Measurements from ENCODE around the gene UNC5C.
"Not testable (repeated sequence)": the region's sequence is repeated elsewhere in the genome, so short reads cannot be mapped to it uniquely, and the experiment has no call there.

The UNC5C gene

DNA sequence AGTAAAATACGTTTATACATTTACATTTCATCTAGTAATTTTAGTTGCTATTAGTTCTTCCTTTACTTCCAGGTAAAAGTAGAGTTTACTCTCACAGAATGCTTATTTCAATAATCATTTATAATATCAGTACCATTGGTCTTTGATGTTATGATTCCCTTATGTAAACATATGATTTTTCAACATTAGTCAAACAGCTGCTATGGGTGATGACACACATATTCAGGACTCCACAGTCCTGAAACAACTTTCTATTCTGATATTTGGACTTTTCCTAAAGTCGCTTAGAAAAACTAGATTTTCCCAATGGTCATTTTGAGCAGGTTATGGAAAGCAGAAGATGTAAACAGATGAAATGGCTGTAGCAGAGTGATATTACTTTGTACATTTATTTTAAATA lies 369.8 kb downstream of the UNC5C start:
- no peak for DNase-seq (ENCODE audit: low read depth)

- not testable (repeated sequence) for DNase-seq (ENCODE audit: low read depth)
Observed at GRCh38 chr4:95171377-95171776, 377.4 kb downstream of the UNC5C start.

DNA sequence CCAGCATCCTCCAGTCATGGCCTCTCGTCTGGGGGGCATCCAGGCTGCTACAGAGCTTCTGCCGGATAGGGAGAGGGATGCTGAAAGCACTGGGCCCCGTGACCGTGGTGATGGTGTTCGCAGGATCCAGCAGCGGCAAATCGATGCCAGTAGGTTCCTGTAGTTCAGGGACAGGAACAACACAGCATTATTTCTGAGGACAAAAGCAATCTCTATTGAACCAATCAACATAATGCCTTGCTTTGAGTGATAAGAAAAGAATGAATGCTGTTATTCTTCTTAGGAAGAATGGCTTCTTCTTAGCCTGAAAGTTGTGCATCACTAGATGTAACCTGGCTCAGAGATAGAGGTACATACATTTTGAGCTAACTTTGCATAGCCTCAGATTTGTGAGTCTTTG lies 378.6 kb downstream of the UNC5C start:
- no peak for DNase-seq (ENCODE audit: low read depth)

- DNase-seq (ENCODE audit: low read depth): no peak
Observed at GRCh38 chr4:95167805-95168204, 381.0 kb downstream of the UNC5C start.

- DNase-seq (ENCODE audit: low read depth): no peak
Observed at GRCh38 chr4:95165926-95166524, 382.7 kb downstream of the UNC5C start.

- DNase-seq (ENCODE audit: low read depth): no peak
Observed at GRCh38 chr4:95162867-95163266, 385.9 kb downstream of the UNC5C start.

DNA sequence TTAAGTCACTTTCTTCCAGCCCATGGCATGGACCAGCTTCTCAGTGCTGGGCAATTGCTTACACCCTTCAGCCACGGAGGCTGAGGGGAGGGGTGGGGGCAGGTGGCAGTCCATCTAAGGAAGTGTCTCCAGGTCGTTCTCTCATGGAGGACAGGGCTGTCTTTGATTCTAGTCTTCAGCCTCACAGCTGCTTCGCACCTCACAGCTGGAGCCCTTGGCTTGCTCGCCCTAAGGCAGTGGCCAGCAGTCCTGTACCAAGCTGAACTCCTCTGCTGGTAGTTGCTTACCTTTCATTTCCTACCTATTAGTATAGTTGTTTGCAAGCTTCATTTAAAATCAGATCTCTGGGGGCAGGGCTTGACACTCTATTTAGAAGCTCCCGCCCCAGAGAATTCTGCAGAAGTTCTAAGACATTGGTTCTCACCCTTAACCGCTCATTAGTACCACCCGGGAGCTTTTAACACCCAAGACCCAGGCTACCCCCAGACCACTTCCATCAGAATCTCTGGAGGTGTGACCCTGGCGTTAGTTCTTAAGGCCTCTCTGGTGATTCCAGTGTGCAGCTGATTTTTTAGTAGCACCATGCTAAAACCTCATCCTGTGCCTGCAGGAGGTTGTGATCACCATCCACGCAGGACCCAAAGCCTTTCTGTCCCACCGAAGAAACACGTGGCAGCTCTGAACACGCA lies 386.8 kb downstream of the UNC5C start:
- no peak for DNase-seq (ENCODE audit: low read depth)

- DNase-seq (ENCODE audit: low read depth): no peak
Observed at GRCh38 chr4:95159384-95159783, 389.4 kb downstream of the UNC5C start.

GRCh38 chr4:95158626-95159025 lies 390.1 kb downstream of the UNC5C start:
- no peak for DNase-seq (ENCODE audit: low read depth)

DNA sequence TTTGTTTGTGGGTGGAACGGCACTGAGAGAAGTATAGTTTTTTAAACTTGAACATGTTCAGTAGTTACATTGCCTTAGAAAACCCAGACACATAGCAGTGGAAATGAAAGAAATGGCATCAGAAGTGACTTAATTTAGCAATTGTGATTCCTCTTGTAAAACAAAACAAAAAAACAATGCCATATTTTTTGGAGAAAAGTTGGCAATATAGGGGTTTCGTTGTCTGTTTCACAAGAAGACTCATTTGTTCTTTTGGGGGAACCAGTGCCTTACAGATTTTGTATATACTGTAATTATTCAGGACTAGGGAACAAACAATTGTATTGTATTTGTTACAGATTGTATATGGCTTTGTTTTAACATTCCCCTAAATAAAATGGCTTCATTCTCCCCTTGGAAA lies 390.7 kb downstream of the UNC5C start:
- DNase-seq (ENCODE audit: low read depth): no peak

DNA sequence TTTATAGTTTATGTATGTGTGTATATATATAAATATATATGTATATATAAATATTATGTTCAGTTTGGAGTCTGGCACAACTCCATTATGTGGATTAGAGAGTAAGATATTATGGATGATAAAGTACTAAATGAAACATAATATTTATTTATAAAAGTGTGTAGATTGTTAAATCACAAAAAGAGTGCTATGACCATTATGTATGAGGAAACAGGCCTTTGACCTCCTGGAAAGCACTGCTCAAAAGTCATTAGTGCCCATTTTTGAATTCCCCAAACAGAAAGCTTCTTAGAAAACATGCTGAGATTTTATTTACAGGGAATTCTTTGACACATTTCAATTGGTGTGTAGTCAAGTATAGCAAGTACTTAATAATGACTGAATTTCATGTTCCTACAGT lies 391.2 kb downstream of the UNC5C start:
- DNase-seq (ENCODE audit: low read depth): no peak

DNA sequence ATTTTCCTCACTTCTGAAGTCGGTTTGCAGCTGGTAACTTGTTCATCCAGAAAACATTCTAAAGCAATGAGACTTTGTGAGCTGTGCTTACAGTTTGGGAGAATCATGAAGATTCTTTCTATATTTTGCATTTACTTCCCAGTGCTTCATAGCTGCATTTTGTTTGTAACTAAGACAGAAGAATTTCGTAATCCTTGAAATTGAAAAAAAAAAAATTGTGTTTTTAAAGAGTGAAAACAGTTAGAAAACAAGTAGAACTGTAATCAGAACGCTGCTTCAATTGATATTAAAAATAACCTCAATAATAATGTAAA lies 392.4 kb downstream of the UNC5C start:
- no peak for DNase-seq (ENCODE audit: low read depth)

GRCh38 chr4:95155759-95156451 lies 392.9 kb downstream of the UNC5C start:
- no peak for DNase-seq (ENCODE audit: low read depth)

GRCh38 chr4:95153182-95153581 lies 395.6 kb downstream of the UNC5C start:
- no peak for DNase-seq (ENCODE audit: low read depth)

GRCh38 chr4:95151255-95151654 lies 397.5 kb downstream of the UNC5C start:
- no peak for DNase-seq (ENCODE audit: low read depth)

GRCh38 chr4:95142932-95143331 lies 405.8 kb downstream of the UNC5C start:
- DNase-seq (ENCODE audit: low read depth): no peak

GRCh38 chr4:95141361-95141760 lies 407.4 kb downstream of the UNC5C start:
- no peak for DNase-seq (ENCODE audit: low read depth)

GRCh38 chr4:95139424-95139823 lies 409.3 kb downstream of the UNC5C start:
- DNase-seq (ENCODE audit: low read depth): not testable (repeated sequence)

DNA sequence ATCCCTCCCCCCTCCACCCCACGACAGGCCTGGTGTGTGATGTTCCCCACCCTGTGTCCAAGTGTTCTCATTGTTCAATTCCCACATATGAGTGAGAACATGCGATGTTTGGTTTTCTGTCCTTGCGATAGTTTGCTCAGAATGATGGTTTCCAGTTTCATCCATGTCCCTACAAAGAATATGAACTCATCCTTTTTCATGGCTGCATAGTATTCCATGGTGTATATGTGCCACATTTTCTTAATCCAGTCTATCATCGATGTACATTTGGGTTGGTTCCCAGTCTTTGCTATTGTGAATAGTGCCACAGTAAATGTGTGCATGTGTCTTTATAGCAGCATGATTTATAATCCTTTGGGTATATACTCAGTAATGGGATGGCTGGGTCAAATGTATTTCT lies 414.8 kb downstream of the UNC5C start:
- DNase-seq (ENCODE audit: low read depth): not testable (repeated sequence)

DNA sequence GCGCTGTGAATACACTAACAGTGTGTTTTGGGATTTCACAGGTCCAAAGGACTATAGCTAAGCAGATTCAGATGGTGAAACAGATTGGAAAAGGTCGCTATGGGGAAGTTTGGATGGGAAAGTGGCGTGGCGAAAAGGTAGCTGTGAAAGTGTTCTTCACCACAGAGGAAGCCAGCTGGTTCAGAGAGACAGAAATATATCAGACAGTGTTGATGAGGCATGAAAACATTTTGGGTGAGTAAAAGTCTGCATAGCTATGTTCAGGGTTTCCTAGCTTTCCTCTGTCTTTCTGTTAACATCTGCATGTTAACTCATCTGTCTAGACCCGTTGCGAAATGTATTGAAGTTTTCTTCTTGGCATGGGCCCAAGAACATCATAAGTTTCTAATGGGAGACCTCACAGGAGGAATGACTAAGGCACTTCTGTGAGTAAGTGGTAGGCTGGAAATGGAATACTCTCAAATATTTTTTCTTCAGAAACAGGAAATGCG lies 418.9 kb downstream of the UNC5C start:
- DNase-seq (ENCODE audit: low read depth): no peak

- no peak for DNase-seq (ENCODE audit: low read depth)
Observed at GRCh38 chr4:95129031-95129430, 419.7 kb downstream of the UNC5C start.

DNA sequence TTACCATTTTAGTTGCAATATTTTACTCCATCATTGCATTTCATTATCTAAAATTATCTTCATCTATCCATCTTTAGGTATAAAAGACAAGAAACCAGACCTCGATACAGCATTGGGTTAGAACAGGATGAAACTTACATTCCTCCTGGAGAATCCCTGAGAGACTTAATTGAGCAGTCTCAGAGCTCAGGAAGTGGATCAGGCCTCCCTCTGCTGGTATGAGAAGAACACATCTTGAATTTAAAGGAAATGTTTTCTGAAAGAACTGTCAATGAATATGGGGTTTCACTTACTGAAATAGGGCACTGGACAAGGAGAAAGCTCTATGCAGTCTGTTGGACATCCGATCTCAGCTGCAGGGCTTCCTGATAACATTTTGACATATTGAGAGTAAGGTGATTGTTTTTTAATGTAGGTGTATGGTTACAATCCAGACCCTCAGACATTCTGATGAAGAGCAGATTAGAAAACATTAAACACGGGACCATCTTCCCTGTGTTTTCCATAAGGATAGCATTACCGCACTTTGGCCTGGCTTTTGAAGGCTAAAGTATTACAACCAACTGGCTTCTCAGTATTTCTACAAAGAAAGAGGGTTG lies 423.8 kb downstream of the UNC5C start:
- DNase-seq (ENCODE audit: low read depth): no peak

GRCh38 chr4:95122001-95122400 lies 426.8 kb downstream of the UNC5C start:
- DNase-seq (ENCODE audit: low read depth): no peak
